OCI-LY1 (cell line): ENCODE results near the gene PRRC2A.
A peak's percentile ranks its signal among the peaks of the same experiment; 100 is the strongest.

Experiments used
- CTCF ChIP-seq: fragments of 200-600 bp; sonication (generic), shearing (Covaris generic); IDR thresholded peaks from 2 replicates; pipeline ENCODE4 v1.5.1; 2017; ENCODE audit warnings: mild to moderate bottlenecking, antibody characterized with exemption, low read length, moderate library complexity, mixed read lengths
- EZH2 ChIP-seq: fragments of 200-600 bp; sonication (generic), shearing (Covaris generic); IDR thresholded peaks from 2 replicates; pipeline ENCODE4 v1.8.0; 2017; ENCODE audit warnings: borderline replicate concordance, mixed run types, mild to moderate bottlenecking, antibody characterized with exemption, low read length, moderate library complexity, mixed read lengths

DNA sequence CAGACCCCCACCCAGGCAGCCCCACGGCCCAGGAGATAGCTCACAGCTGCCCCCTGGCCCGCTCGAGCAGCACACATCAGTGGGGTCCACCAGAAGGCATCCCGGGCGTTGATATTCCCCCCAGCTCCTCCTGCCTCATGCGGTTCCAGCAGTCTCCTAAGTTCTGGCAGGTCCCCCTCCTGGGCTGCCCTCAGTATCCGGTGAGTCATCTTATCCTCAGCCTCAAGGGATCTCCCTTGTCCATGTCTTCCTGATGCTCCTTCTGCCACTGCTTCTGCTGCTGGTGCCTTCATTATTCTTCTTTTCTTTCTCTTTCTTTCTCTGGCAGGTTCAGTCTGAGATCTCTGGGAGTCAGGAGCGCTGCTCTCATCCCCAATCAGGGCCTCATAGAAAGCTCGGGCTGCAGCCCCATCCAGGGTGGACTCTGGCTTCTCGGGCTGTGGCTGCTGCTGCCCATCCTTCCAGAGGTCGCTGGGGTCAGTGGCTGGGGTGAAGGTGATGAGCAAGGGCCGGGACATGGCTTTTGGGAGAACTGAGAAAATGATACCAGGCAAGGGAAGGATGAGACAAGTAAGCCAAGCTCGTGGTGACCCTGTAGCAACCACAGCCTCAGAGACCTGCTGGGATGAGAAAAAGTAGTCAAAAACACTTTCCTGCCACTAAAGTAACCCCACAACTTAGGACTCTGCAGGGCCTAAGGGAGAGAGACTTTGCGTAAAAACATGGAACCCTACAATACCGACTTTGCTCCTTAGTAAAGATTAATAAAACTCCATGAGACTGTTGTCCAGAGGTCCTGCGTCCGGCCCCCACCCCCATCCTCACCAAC, 43.7 kb downstream of the PRRC2A start:
- TF ChIP-seq EZH2 (no peak), CTCF (peak; percentile 31)
